ENCODE data around the gene HIF1A. TPM values are rescaled to one million over a fixed set of nuclear protein-coding genes. Genes with fewer than 3 reads are reported as not detected.
"Not testable (repeated sequence)": the region's sequence is repeated elsewhere in the genome, so short reads cannot be mapped to it uniquely, and the experiment has no call there.

The HIF1A gene
- total and polyA plus RNA-seq, 10 donors: 34.6 to 312 (median 191) TPM

DNA sequence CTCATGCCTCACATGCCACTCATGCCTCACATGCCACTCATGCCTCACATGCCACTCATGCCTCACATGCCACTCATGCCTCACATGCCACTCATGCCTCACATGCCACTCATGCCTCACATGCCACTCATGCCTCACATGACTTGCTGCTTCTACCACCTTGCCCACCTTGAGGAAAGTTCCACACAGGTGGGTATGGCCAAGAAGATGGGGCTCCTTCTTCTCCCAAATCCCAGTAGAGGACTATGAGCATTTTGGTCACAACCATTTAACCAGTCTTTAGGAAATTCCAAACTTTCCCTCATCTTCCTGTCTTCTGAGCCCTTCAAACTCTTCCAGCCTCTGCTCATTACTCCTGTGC lies 60.0 kb downstream of the HIF1A start:
- H3K4me3 ChIP-seq: not testable (repeated sequence)
- TF ChIP-seq POLR2AphosphoS5 (IDR thresholded peaks at IDR 0.05): peak in 1 of 3 donors; percentile 19

DNA sequence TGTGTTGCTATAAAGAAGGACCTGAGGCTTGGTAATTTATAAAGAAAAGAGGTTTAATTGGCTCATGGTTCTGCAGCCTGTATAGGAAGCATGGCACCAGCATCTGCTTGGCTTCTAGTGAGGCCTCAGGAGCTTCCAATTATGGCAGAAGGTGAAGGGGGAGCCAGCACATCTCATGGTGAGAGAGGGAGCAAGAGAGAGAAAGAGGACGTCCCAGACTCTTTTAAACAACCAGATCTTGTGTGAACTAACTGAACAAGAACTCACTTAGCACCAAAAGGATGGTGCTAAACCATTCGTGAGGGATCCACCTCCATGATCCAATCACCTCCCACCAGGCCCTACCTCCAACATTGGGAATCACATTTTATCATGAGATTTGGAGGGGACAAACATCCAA lies 60.8 kb downstream of the HIF1A start:
- Histone ChIP-seq H3K4me3 (no peak overlapping the region), H3K9me3 (no peaks in the 10 kb centered on the region), H3K4me1 (peaks cover 8 to 22% (median 18%) of the 10 kb centered on the region in 6 donors), H3K27ac (no peak overlapping the region), H3K27me3 (replicated peaks in 1 of 7) (no peaks in the 10 kb centered on the region), H3K36me3 (peaks cover 0 to 2% (median 0%) of the 10 kb centered on the region in 6 donors)
- intact Hi-C loops (cut with DNase I; ENCODE audit: low total_unique reads): no loop called here
- TF ChIP-seq, protein P1, sequence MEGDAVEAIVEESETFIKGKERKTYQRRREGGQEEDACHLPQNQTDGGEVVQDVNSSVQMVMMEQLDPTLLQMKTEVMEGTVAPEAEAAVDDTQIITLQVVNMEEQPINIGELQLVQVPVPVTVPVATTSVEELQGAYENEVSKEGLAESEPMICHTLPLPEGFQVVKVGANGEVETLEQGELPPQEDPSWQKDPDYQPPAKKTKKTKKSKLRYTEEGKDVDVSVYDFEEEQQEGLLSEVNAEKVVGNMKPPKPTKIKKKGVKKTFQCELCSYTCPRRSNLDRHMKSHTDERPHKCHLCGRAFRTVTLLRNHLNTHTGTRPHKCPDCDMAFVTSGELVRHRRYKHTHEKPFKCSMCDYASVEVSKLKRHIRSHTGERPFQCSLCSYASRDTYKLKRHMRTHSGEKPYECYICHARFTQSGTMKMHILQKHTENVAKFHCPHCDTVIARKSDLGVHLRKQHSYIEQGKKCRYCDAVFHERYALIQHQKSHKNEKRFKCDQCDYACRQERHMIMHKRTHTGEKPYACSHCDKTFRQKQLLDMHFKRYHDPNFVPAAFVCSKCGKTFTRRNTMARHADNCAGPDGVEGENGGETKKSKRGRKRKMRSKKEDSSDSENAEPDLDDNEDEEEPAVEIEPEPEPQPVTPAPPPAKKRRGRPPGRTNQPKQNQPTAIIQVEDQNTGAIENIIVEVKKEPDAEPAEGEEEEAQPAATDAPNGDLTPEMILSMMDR (IDR thresholded peaks at IDR 0.05 in 8 of 11, conservative IDR thresholded peaks at IDR 0.05 in 3 of 11): no peak
- TF ChIP-seq POLR2A (IDR thresholded peaks at IDR 0.05): no peak
- TF ChIP-seq POLR2AphosphoS5 (IDR thresholded peaks at IDR 0.05): no peak
- no peak for DNase-seq
- whole genome bisulfite sequencing, 5 donors: 78 to 92% (median 83%) methylated on average over 2 of the region's 2 CpGs

More for the DNA sequence above, 60.0 kb downstream of the HIF1A start:
- H3K36me3 ChIP-seq; H3K27ac ChIP-seq; DNase-seq; intact Hi-C loops (cut with DNase I; ENCODE audit: low total_unique reads); H3K9me3 ChIP-seq; H3K27me3 ChIP-seq (replicated peaks in 1 of 7): not testable (repeated sequence)
- H3K4me1 ChIP-seq: peaks cover 8 to 29% (median 24%) of the 10 kb centered on the region in 6 donors

DNA sequence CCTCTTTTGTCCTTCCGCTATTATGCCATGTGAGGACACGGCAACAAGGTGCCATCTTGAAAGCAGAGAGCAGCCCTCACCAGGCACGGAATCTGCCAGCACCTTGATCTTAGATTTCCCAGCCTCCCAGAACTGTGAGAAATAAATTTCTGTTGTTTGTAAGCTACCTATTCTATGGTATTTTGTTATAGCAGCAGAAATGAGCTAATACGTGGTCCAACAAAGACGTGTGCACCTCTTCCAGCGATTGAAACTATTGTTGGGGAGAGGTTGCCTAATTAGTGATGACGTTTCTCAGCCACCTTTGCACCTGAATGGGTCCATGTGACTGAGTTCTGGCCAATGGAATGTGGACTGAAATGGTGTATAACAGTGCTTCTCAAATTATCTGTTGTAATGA lies 64.6 kb downstream of the HIF1A start:
- H3K27me3 ChIP-seq (replicated peaks in 1 of 7): no peaks in the 10 kb centered on the region
- DNase-seq: no peak
- no peaks in the 10 kb centered on the region for H3K36me3 ChIP-seq
- H3K4me3 ChIP-seq: no peak overlapping the region
- no peaks in the 10 kb centered on the region for H3K9me3 ChIP-seq
- WGBS, 5 donors: 81 to 98% (median 95%) methylated on average over 7 of the region's 7 CpGs
- TF ChIP-seq POLR2A (IDR thresholded peaks at IDR 0.05): no peak
- TF ChIP-seq POLR2AphosphoS5 (IDR thresholded peaks at IDR 0.05): no peak
- TF ChIP-seq, protein P1 (IDR thresholded peaks at IDR 0.05 in 8 of 11, conservative IDR thresholded peaks at IDR 0.05 in 3 of 11): no peak
- peaks cover 0 to 30% (median 25%) of the 10 kb centered on the region in 6 donors for H3K4me1 ChIP-seq
- intact Hi-C loops (cut with DNase I; ENCODE audit: low total_unique reads): no loop called here
- no peak overlapping the region for H3K27ac ChIP-seq

DNA sequence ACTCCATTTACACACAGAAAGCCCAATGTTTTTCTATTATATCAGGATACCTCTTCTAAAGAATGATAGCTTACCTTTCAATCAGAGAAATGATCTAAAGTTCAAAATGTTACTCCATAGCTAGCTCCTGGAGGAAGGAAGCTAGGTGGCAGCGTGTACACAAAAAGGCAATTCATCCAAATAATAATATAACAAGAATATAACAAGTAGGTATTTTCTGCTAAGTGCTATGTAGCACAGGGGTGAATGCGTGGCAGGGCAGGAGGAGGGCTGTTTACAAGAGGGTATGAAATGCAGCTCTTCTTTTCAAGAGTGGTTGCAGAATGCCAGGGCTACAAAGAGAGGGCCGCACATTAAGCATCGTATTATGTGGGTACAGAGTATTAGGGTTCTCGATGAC lies 66.2 kb downstream of the HIF1A start:
- intact Hi-C loops (cut with DNase I; ENCODE audit: low total_unique reads): no loop called here
- WGBS, 5 donors: 57 to 64% (median 61%) methylated on average over 5 of the region's 5 CpGs
- DNase-seq: no peak
- peak overlapping the region; percentile 87 to 97 (median 93) for H3K27ac ChIP-seq
- no peaks in the 10 kb centered on the region for H3K36me3 ChIP-seq
- H3K9me3 ChIP-seq: no peaks in the 10 kb centered on the region
- no peaks in the 10 kb centered on the region for H3K27me3 ChIP-seq (replicated peaks in 1 of 7)
- TF ChIP-seq, protein P1 (IDR thresholded peaks at IDR 0.05 in 8 of 11, conservative IDR thresholded peaks at IDR 0.05 in 3 of 11): no peak
- no peak for TF ChIP-seq POLR2AphosphoS5 (IDR thresholded peaks at IDR 0.05)
- no peak for TF ChIP-seq POLR2A (IDR thresholded peaks at IDR 0.05)
- H3K4me3 ChIP-seq: peak overlapping the region in 5 of 8 donors; percentile 79 to 91 (median 85)
- peaks cover 0 to 46% (median 36%) of the 10 kb centered on the region in 6 donors for H3K4me1 ChIP-seq

All from spleen (tissue), 11 donors.